DOHH2 (cell line): Measurements from ENCODE around the gene MXRA7.
A peak's percentile ranks its signal among the peaks of the same experiment; 100 is the strongest.

ENCODE experiments used
- H3F3A ChIP-seq: fragments of 200-600 bp; sonication (generic), shearing (Covaris generic); 2 replicates; pipeline ENCODE4 v1.6.0; 2016; ENCODE audit warnings: antibody characterized with exemption, mild to moderate bottlenecking; ENCODE audit not compliant: control insufficient read depth, insufficient read depth
- H3K27ac ChIP-seq: fragments of 200-600 bp; sonication (generic); 2 replicates; pipeline ENCODE4 v1.5.1; 2014; ENCODE audit warnings: low read depth, mild to moderate bottlenecking, low read length, moderate library complexity
- H3K27me3 ChIP-seq: fragments of 200-600 bp; sonication (generic); 2 replicates; pipeline ENCODE4 v1.6.1; 2014; ENCODE audit warnings: mild to moderate bottlenecking, low read length, mixed read lengths; ENCODE audit not compliant: control insufficient read depth
- H3K36me3 ChIP-seq: fragments of 200-600 bp; sonication (generic); 2 replicates; pipeline ENCODE4 v1.6.1; 2014; ENCODE audit warnings: mild to moderate bottlenecking, low read length, moderate library complexity, mixed read lengths; ENCODE audit not compliant: control insufficient read depth
- H3K4me1 ChIP-seq: fragments of 200-600 bp; sonication (generic); 2 replicates; pipeline ENCODE4 v1.6.1; 2014; ENCODE audit warnings: mild to moderate bottlenecking, low read length, mixed read lengths; ENCODE audit not compliant: control insufficient read depth
- H3K4me2 ChIP-seq: fragments of 200-600 bp; sonication (generic); 2 replicates; pipeline ENCODE4 v1.6.0; 2014; ENCODE audit warnings: mild to moderate bottlenecking, low read length, moderate library complexity
- H3K4me3 ChIP-seq: fragments of 200-600 bp; sonication (generic); 2 replicates; pipeline ENCODE4 v1.5.1; 2014; ENCODE audit warnings: mild to moderate bottlenecking, low read length, mixed read lengths
- H3K79me2 ChIP-seq: fragments of 200-600 bp; sonication (generic); 2 replicates; pipeline ENCODE4 v1.6.1; 2014; ENCODE audit warnings: mild to moderate bottlenecking, low read length, mixed read lengths; ENCODE audit not compliant: control insufficient read depth
- H3K9me2 ChIP-seq: fragments of 200-600 bp; sonication (generic); replicated peaks from 2 replicates; pipeline ENCODE4 v1.6.1; 2014; ENCODE audit warnings: mild to moderate bottlenecking, low read length, mixed read lengths; ENCODE audit not compliant: control insufficient read depth
- H3K9me3 ChIP-seq: fragments of 200-600 bp; sonication (generic); 2 replicates; pipeline ENCODE4 v1.6.1; 2014; ENCODE audit warnings: antibody characterized with exemption, low read length, mixed read lengths; ENCODE audit not compliant: control insufficient read depth, insufficient read depth
- H4K20me1 ChIP-seq: fragments of 200-600 bp; sonication (generic); 2 replicates; pipeline ENCODE4 v1.6.0; 2014; ENCODE audit warnings: low read depth, mild to moderate bottlenecking, antibody characterized with exemption, low read length, moderate library complexity; ENCODE audit not compliant: control insufficient read depth, insufficient read depth
- CTCF ChIP-seq: fragments of 200-600 bp; sonication (generic); IDR thresholded peaks from one replicate; pipeline ENCODE4 v1.5.1; 2014; ENCODE audit warnings: antibody characterized with exemption, mild to moderate bottlenecking, low read depth, low read length; ENCODE audit not compliant: poor library complexity, severe bottlenecking
- EZH2phosphoT487 ChIP-seq: fragments of 200-600 bp; sonication (generic); IDR thresholded peaks from 2 replicates; pipeline ENCODE4 v1.6.1; 2017; ENCODE audit warnings: borderline replicate concordance, mild to moderate bottlenecking, antibody characterized with exemption, low read length, moderate library complexity, mixed read lengths

Gene MXRA7

DNA sequence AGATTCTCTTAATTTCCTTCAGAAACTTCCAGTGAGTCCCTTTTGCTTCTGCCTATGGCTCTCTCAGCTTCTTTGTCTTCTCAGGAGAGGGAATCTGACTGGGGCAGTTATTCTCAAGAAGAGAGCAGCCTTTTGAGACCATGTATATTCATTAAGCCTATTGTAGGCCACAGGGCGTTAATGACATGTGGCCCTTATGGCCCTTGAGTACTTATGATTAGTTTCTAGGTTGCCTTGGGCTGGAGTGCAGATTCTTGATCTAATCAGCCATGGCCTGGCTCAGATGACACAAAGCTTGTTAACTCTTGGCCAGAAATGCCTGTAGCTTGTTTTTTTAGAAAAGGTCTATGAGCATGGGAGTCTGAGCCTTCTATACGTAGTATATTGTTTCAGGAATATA is 44.5 kb upstream of the MXRA7 start:
- TF ChIP-seq CTCF = no peak

GRCh38 chr17:76753061-76753961 is 42.5 kb upstream of the MXRA7 start:
- Histone ChIP-seq H3K4me3 (no peak overlapping the region), H3K4me1 (peaks cover 6% of the 10 kb centered on the region), H4K20me1 (no peaks in the 10 kb centered on the region), H3K27me3 (no peaks in the 10 kb centered on the region), H3K27ac (no peak overlapping the region), H3K4me2 (no peak overlapping the region), H3K79me2 (no peaks in the 10 kb centered on the region), H3K36me3 (no peaks in the 10 kb centered on the region; the same call in none of the 2 replicates), H3K9me2 (no peaks in the 10 kb centered on the region), H3F3A (no peaks in the 10 kb centered on the region), H3K9me3 (no peaks in the 10 kb centered on the region)
- TF ChIP-seq CTCF = no peak
- TF ChIP-seq EZH2phosphoT487 = no peak

More for the DNA sequence above, 44.5 kb upstream of the MXRA7 start:
- Histone ChIP-seq H3K27me3 (no peaks in the 10 kb centered on the region), H3K27ac (no peak overlapping the region), H3K9me2 (no peaks in the 10 kb centered on the region), H3K79me2 (no peaks in the 10 kb centered on the region), H3K4me2 (no peak overlapping the region), H3K4me1 (peaks cover 6% of the 10 kb centered on the region), H4K20me1 (no peaks in the 10 kb centered on the region), H3K9me3 (no peaks in the 10 kb centered on the region), H3K36me3 (no peaks in the 10 kb centered on the region; the same call in none of the 2 replicates), H3K4me3 (no peak overlapping the region), H3F3A (no peaks in the 10 kb centered on the region)

DNA sequence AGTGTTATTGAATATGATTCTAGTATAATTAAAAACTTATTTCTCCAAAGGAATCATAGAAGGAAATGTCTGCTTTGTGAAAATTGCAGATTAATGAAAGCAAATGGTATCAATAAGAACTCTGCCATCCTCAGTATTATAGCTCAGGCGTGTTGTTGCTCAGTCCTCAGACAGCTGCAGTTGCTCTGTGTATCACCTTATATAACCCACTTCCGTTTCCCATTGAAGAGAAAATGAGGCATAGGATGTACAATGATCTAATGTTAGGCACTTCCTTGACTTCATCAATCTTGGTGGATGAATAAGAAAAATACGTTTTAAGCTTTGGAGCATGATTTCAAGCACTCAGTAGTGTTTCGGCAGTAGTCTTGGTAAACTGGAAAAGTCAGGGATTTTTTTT is 41.2 kb upstream of the MXRA7 start:
- Histone ChIP-seq H3K4me2 (0 out of 2 replicates have a peak overlapping the region, but pooled peaks have one; percentile 19), H3K27me3 (no peaks in the 10 kb centered on the region), H3K4me3 (no peak overlapping the region), H3K9me2 (no peaks in the 10 kb centered on the region), H3K9me3 (no peaks in the 10 kb centered on the region), H3K4me1 (peaks cover 6% of the 10 kb centered on the region), H3K79me2 (no peaks in the 10 kb centered on the region), H3K27ac (no peak overlapping the region), H4K20me1 (no peaks in the 10 kb centered on the region), H3K36me3 (no peaks in the 10 kb centered on the region; the same call in none of the 2 replicates), H3F3A (no peaks in the 10 kb centered on the region)
- no peak for TF ChIP-seq EZH2phosphoT487
- TF ChIP-seq CTCF = no peak
